Measurements from ENCODE around the gene ANP32A. TPM values are rescaled to one million over a fixed set of nuclear protein-coding genes. Genes with fewer than 3 reads are reported as not detected.

The ANP32A gene
- total RNA-seq, 1 donor from 2014 or later = 355 TPM

GRCh38 chr15:68734881-68735280 lies 85.8 kb downstream of the ANP32A start:
- Mint-ChIP-seq H3K27ac (ENCODE audit: unreplicated experiment) (no peak overlapping the region), H3K4me1 (peaks cover 7% of the 10 kb centered on the region), H3K4me3 (no peak overlapping the region), H3K36me3 (ENCODE audit: low read depth) (no peaks in the 10 kb centered on the region), H3K27me3 (ENCODE audit: low read depth) (no peaks in the 10 kb centered on the region), H3K9me3 (no peaks in the 10 kb centered on the region)
- no peak for DNase-seq (ENCODE audit: low read depth, low spot score)
- TF ChIP-seq CTCF (conservative IDR thresholded peaks at IDR 0.05) = no peak

DNA sequence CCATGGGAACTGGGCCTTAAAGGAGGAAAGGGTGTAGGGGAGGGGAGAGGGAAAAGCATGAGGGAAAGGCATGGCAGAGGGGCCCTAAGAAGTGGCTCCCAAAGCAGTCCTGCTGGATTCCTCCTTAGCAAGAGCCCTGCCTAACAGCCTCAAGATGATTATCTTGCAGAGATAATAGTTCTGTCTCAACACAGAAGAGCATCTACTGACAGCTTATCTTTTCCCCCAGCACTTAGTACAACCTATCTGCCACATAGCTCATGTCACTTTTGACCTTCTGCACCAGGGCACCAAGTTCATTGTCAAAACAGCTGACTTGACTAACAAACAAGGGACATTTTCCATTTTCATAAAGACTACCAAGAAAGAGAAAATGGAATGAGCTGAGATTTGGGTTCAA lies 86.3 kb downstream of the ANP32A start:
- no peaks in the 10 kb centered on the region for H3K36me3 Mint-ChIP-seq (ENCODE audit: low read depth)
- H3K27ac Mint-ChIP-seq (ENCODE audit: unreplicated experiment) = no peak overlapping the region
- H3K9me3 Mint-ChIP-seq = no peaks in the 10 kb centered on the region
- H3K4me3 Mint-ChIP-seq = no peak overlapping the region
- no peak for TF ChIP-seq CTCF (conservative IDR thresholded peaks at IDR 0.05)
- peaks cover 7% of the 10 kb centered on the region for H3K4me1 Mint-ChIP-seq
- no peaks in the 10 kb centered on the region for H3K27me3 Mint-ChIP-seq (ENCODE audit: low read depth)
- no peak for DNase-seq (ENCODE audit: low read depth, low spot score)

DNA sequence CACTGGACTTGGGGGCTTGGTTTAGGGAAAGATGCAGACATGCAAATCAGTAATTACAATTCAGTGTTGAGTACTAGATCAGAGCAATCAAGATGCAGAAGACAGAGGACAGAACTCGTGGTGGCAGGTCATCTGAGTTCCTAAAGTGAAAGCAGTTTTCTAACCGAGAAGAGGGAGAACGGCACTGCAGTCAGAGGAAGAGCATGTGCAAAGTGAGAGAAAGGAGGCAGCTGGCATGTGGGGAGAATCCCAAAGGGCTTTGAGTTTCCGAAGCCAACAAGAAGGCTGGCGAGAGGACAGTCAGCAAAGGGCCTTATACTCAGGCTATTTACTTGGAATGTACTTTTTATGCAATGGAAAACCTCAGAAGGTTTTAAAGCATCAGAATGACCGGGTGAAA lies 87.0 kb downstream of the ANP32A start:
- Mint-ChIP-seq H3K36me3 (ENCODE audit: low read depth) (no peaks in the 10 kb centered on the region), H3K27me3 (ENCODE audit: low read depth) (no peaks in the 10 kb centered on the region), H3K9me3 (no peaks in the 10 kb centered on the region), H3K4me3 (no peak overlapping the region), H3K27ac (ENCODE audit: unreplicated experiment) (no peak overlapping the region), H3K4me1 (peaks cover 7% of the 10 kb centered on the region)
- no peak for TF ChIP-seq CTCF (conservative IDR thresholded peaks at IDR 0.05)
- no peak for DNase-seq (ENCODE audit: low read depth, low spot score)

GRCh38 chr15:68732451-68732850 lies 88.2 kb downstream of the ANP32A start:
- no peaks in the 10 kb centered on the region for H3K36me3 Mint-ChIP-seq (ENCODE audit: low read depth)
- peaks cover 7% of the 10 kb centered on the region for H3K4me1 Mint-ChIP-seq
- H3K9me3 Mint-ChIP-seq = no peaks in the 10 kb centered on the region
- TF ChIP-seq CTCF (conservative IDR thresholded peaks at IDR 0.05) = no peak
- H3K27ac Mint-ChIP-seq (ENCODE audit: unreplicated experiment) = no peak overlapping the region
- H3K4me3 Mint-ChIP-seq = no peak overlapping the region
- no peaks in the 10 kb centered on the region for H3K27me3 Mint-ChIP-seq (ENCODE audit: low read depth)
- DNase-seq (ENCODE audit: low read depth, low spot score) = no peak

DNA sequence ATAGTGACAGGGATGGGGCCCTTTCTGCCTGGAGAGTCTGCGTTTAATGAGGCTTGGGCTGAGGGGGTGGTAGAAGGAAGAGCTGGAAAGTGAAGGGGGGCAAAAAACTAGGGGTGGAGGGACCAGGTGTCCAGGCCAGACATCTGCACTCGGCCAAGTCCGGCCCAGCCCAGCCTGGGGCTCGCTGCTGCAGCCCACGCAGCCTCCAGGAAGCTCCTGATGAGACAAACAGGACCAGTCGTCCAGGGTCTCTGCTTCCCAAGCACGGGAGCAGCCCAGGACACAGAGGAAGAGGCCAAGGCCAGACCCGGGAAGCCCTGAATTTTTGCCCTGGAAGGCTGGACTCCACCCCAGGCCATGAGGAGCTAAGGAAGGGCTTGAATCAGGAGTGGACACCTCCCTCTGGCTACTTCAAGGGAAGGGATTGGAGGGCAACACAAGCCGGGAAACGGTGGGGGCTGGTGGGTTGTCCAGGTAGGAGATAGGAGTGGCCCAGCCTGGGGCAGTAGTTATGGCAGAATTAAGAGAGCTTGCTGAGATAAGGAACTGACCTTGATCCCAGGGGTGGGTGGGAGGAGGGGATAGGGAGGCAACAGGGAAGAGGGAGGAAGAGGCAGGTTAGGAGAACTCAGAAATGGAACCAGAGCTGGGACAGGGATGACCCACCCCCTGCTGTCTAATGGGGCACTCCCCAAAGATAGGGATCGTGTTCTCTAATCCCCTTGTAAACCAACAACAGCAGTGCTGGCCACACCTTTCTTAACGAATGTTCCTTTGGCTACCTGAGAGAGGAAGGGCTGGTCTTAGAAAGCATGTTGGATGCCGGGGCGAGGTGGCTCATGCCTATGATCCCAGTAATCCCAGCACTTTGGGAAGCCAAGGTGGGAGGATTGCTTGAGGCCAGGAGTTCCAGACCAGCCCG lies 89.5 kb downstream of the ANP32A start:
- H3K36me3 Mint-ChIP-seq (ENCODE audit: low read depth) = no peaks in the 10 kb centered on the region
- no peak for TF ChIP-seq CTCF (conservative IDR thresholded peaks at IDR 0.05)
- DNase-seq (ENCODE audit: low read depth, low spot score) = no peak
- no peak overlapping the region for H3K4me3 Mint-ChIP-seq
- no peak overlapping the region for H3K27ac Mint-ChIP-seq (ENCODE audit: unreplicated experiment)
- H3K4me1 Mint-ChIP-seq = peaks cover 7% of the 10 kb centered on the region
- no peaks in the 10 kb centered on the region for H3K27me3 Mint-ChIP-seq (ENCODE audit: low read depth)
- H3K9me3 Mint-ChIP-seq = no peaks in the 10 kb centered on the region
